H1 (cell line): ENCODE measurements around the gene TBC1D32. TPM values are rescaled to one million over a fixed set of nuclear protein-coding genes. Genes with fewer than 3 reads are reported as not detected.

Source experiments
- CTCF ChIA-PET: fragments of 300-600 bp; sonication (Branson Sonifier 250); formaldehyde crosslinking; loops from one replicate; lab custom pipeline; 2021; ENCODE audit not compliant: partially characterized antibody; lab: Charles Lee
- POLR2A ChIA-PET: fragments of 300-600 bp; sonication (Branson Sonifier 250); formaldehyde crosslinking; loops from one replicate; lab custom pipeline; 2021; ENCODE audit warnings: inconsistent platforms; ENCODE audit not compliant: partially characterized antibody; lab: Charles Lee
- DNase-seq, 2 experiments: peaks; one replicate each; pipeline versions ENCODE4 v3.0.0 to v3.0.0-alpha.2; 2010 to 2022; ENCODE audit warnings: low spot score in 2 of 2, low read depth in 1 of 2, mixed read lengths in 1 of 2
- FAIRE-seq: peaks from 2 replicates; lab custom pipeline; 2011; peaks lifted over from hg19 to GRCh38; lab: Jason Lieb, UNC
- H2AFZ ChIP-seq: 2 replicates; pipeline ENCODE4 v1.8.1; 2012; ENCODE audit warnings: low read length, inconsistent platforms
- H2AK5ac ChIP-seq: 2 replicates; pipeline ENCODE4 v1.6.1; 2013; ENCODE audit warnings: low read depth, low read length
- H2BK120ac ChIP-seq: replicated peaks from 2 replicates; pipeline ENCODE3; 2013; ENCODE audit warnings: low read depth, low read length, inconsistent platforms
- H2BK12ac ChIP-seq: 2 replicates; pipeline ENCODE4 v1.6.1; 2013; ENCODE audit warnings: low read depth, low read length
- H2BK15ac ChIP-seq: 2 replicates; pipeline ENCODE4 v1.6.1; 2013; ENCODE audit warnings: low read length
- H2BK20ac ChIP-seq: 2 replicates; pipeline ENCODE4 v1.6.1; 2013; ENCODE audit warnings: low read length
- H2BK5ac ChIP-seq: 2 replicates; pipeline ENCODE4 v1.6.1; 2013; ENCODE audit warnings: low read depth, low read length
- H3K14ac ChIP-seq: 2 replicates; pipeline ENCODE4 v1.6.1; 2013; ENCODE audit warnings: inconsistent platforms; ENCODE audit not compliant: insufficient read length
- H3K18ac ChIP-seq: 2 replicates; pipeline ENCODE4 v1.6.1; 2013; ENCODE audit warnings: low read length; ENCODE audit errors: extremely low read depth
- H3K23ac ChIP-seq: 2 replicates; pipeline ENCODE4 v1.6.1; 2013; ENCODE audit warnings: inconsistent platforms; ENCODE audit not compliant: insufficient read length
- H3K23me2 ChIP-seq: 2 replicates; pipeline ENCODE4 v1.6.1; 2013; ENCODE audit warnings: low read depth, low read length
- H3K27ac ChIP-seq: 2 replicates; pipeline ENCODE4 v1.6.1; 2011; ENCODE audit warnings: low read depth, low read length, inconsistent platforms
- H3K27me3 ChIP-seq, 4 experiments: replicated peaks in 1 of 4; 1 replicate in 1 of 4; 2 replicates in 3 of 4; pipeline versions ENCODE4 v1.6.1 to v1.8.1; 2011 to 2013; ENCODE audit warnings: low read length in 3 of 4, mild to moderate bottlenecking in 3 of 4, inconsistent platforms in 2 of 4, mixed read lengths in 2 of 4, moderate library complexity in 1 of 4; ENCODE audit not compliant: control insufficient read depth in 3 of 4, insufficient read depth in 3 of 4; ENCODE audit errors: extremely low read depth in 1 of 4
- H3K36me3 ChIP-seq, 4 experiments: 2 replicates each; pipeline versions ENCODE4 v1.6.1 to v1.8.1; 2011 to 2013; ENCODE audit warnings: mild to moderate bottlenecking in 4 of 4, low read length in 3 of 4, moderate library complexity in 2 of 4, control low read depth in 1 of 4, inconsistent platforms in 1 of 4; ENCODE audit not compliant: insufficient read depth in 4 of 4, control insufficient read depth in 2 of 4
- H3K4ac ChIP-seq: replicated peaks from 2 replicates; pipeline ENCODE3; 2013; ENCODE audit warnings: low read length, low read depth, mixed read lengths, inconsistent platforms; ENCODE audit not compliant: insufficient read length
- H3K4me1 ChIP-seq, 4 experiments: replicated peaks in 1 of 4; 1 replicate in 1 of 4; 2 replicates in 3 of 4; pipeline versions ENCODE4 v1.6.1 to v1.8.1; 2011 to 2013; ENCODE audit warnings: low read length in 3 of 4, inconsistent platforms in 2 of 4, mixed read lengths in 1 of 4; ENCODE audit not compliant: insufficient read depth in 4 of 4, control insufficient read depth in 3 of 4
- H3K4me2 ChIP-seq, 2 experiments: 2 replicates each; pipeline versions ENCODE4 v1.6.1 to v1.8.1; 2011 to 2013; ENCODE audit warnings: low read depth in 2 of 2, low read length in 2 of 2, control low read depth in 1 of 2, inconsistent platforms in 1 of 2, mild to moderate bottlenecking in 1 of 2; ENCODE audit not compliant: insufficient read depth in 1 of 2
- H3K4me3 ChIP-seq, 4 experiments: fragments of 200-600, 300-600 bp in 1 of 4; sonication (generic), shearing (Covaris generic), sonication (Bioruptor Twin) in 1 of 4; 2 replicates each; pipeline versions ENCODE4 v1.5.1 to v1.8.1; 2011 to 2016; ENCODE audit warnings: low read length in 4 of 4, low read depth in 3 of 4, control low read depth in 2 of 4, inconsistent platforms in 2 of 4, mild to moderate bottlenecking in 2 of 4, mixed read lengths in 1 of 4, moderate library complexity in 1 of 4; ENCODE audit not compliant: insufficient read depth in 2 of 4; ENCODE audit errors: extremely low read depth in 1 of 4
- H3K56ac ChIP-seq: replicated peaks from 2 replicates; pipeline ENCODE3; 2013; ENCODE audit warnings: low read depth, mild to moderate bottlenecking, mixed read lengths, low read length, inconsistent platforms; ENCODE audit not compliant: insufficient read length
- H3K79me1 ChIP-seq: 2 replicates; pipeline ENCODE4 v1.6.1; 2013; ENCODE audit warnings: low read depth, low read length, control low read depth
- H3K79me2 ChIP-seq, 2 experiments: 2 replicates each; pipeline versions ENCODE4 v1.6.1 to v1.8.1; 2012 to 2013; ENCODE audit warnings: low read length in 2 of 2, mild to moderate bottlenecking in 2 of 2, inconsistent platforms in 1 of 2; ENCODE audit not compliant: insufficient read depth in 2 of 2, control insufficient read depth in 1 of 2
- H3K9ac ChIP-seq, 4 experiments: replicated peaks in 1 of 4; 1 replicate in 1 of 4; 2 replicates in 3 of 4; pipeline versions ENCODE4 v1.6.1 to v1.8.1; 2011 to 2013; ENCODE audit warnings: low read depth in 3 of 4, low read length in 3 of 4, control low read depth in 2 of 4, mild to moderate bottlenecking in 2 of 4, moderate library complexity in 2 of 4, inconsistent platforms in 1 of 4; ENCODE audit errors: extremely low read depth in 1 of 4
- H3K9me3 ChIP-seq, 2 experiments: 2 replicates each; pipeline versions ENCODE4 v1.6.1 to v1.8.1; 2012 to 2013; ENCODE audit warnings: mild to moderate bottlenecking in 2 of 2, moderate library complexity in 2 of 2, control low read depth in 1 of 2, inconsistent platforms in 1 of 2, low read depth in 1 of 2, low read length in 1 of 2, mixed read lengths in 1 of 2; ENCODE audit not compliant: insufficient read depth in 2 of 2
- H4K20me1 ChIP-seq, 2 experiments: replicated peaks in 1 of 2; 2 replicates each; pipeline versions ENCODE3 to v1.8.1; 2011 to 2013; ENCODE audit warnings: inconsistent platforms in 2 of 2, low read length in 2 of 2, mild to moderate bottlenecking in 1 of 2; ENCODE audit not compliant: insufficient read depth in 2 of 2, control insufficient read depth in 1 of 2
- H4K5ac ChIP-seq: 2 replicates; pipeline ENCODE4 v1.6.1; 2013; ENCODE audit warnings: low read length, low read depth, mixed read lengths, inconsistent platforms; ENCODE audit not compliant: insufficient read length
- H4K8ac ChIP-seq: 2 replicates; pipeline ENCODE4 v1.8.0; 2013; ENCODE audit warnings: mild to moderate bottlenecking, moderate library complexity, low read length, inconsistent platforms; ENCODE audit not compliant: insufficient read depth; ENCODE audit errors: extremely low read depth
- H4K91ac ChIP-seq: replicated peaks from 2 replicates; pipeline ENCODE3; 2013; ENCODE audit warnings: low read length, mixed read lengths, inconsistent platforms; ENCODE audit not compliant: insufficient read length
- ATF3 ChIP-seq: IDR thresholded peaks from 2 replicates; pipeline ENCODE4 v1.6.1; 2011; ENCODE audit warnings: low read depth, mild to moderate bottlenecking, low read length; ENCODE audit not compliant: insufficient read depth
- CREB1 ChIP-seq: IDR thresholded peaks from 2 replicates; pipeline ENCODE4 v1.6.1; 2012; ENCODE audit warnings: inconsistent platforms
- EGR1 ChIP-seq: IDR thresholded peaks from 2 replicates; pipeline ENCODE4 v1.6.1; 2011; ENCODE audit warnings: low read depth, low read length, borderline replicate concordance
- JUND ChIP-seq: IDR thresholded peaks from 2 replicates; pipeline ENCODE4 v1.6.1; 2011; ENCODE audit warnings: mild to moderate bottlenecking, improper control_type of control experiment, low read length
- KDM5A ChIP-seq: fragments of 200-600 bp; IDR thresholded peaks from 2 replicates; pipeline ENCODE4 v1.7.1; 2012; ENCODE audit warnings: mild to moderate bottlenecking, low read length, inconsistent platforms, mixed read lengths
- RAD21 ChIP-seq, 2 experiments: IDR thresholded peaks in 1 of 2; conservative IDR thresholded peaks in 1 of 2; 2 replicates each; pipeline ENCODE4 v1.6.1; 2011; ENCODE audit warnings: low read depth in 2 of 2, low read length in 2 of 2, improper control_type of control experiment in 1 of 2, inconsistent platforms in 1 of 2, mild to moderate bottlenecking in 1 of 2, moderate library complexity in 1 of 2
- RNF2 ChIP-seq: fragments of 200-900, 300-1000 bp; sonication (generic); IDR thresholded peaks from 2 replicates; pipeline ENCODE4 v1.7.1; 2016; ENCODE audit warnings: borderline replicate concordance, low read depth, mild to moderate bottlenecking, antibody characterized with exemption, low read length; ENCODE audit not compliant: poor library complexity, severe bottlenecking; ENCODE audit errors: missing control alignments
- SAP30 ChIP-seq: fragments of 300-600 bp; sonication (generic); IDR thresholded peaks from 2 replicates; pipeline ENCODE4 v1.7.1; 2012; ENCODE audit warnings: low read length, moderate library complexity, mild to moderate bottlenecking, inconsistent platforms; ENCODE audit not compliant: insufficient read depth, insufficient replicate concordance
- SP4 ChIP-seq: IDR thresholded peaks from 2 replicates; pipeline ENCODE4 v1.6.1; 2012; ENCODE audit warnings: low read length, inconsistent platforms
- WGBS, 2 experiments: shearing (Covaris generic) in 1 of 2; methylation state at CpG; one replicate each; pipeline versions ENCODE4 v1.1.6 to v1.1.7; 2013 to 2015; ENCODE audit warnings: low lambda C conversion rate in 2 of 2, mixed read lengths in 2 of 2, inconsistent platforms in 1 of 2, low coverage in 1 of 2, missing lambda C conversion rate in 1 of 2; ENCODE audit not compliant: insufficient replicate concordance in 2 of 2, insufficient coverage in 1 of 2, insufficient read length in 1 of 2; ENCODE audit errors: extremely low coverage in 1 of 2, missing lambda C conversion rate in 1 of 2; 5-methylcytosine and 5-hydroxymethylcytosine counted together
- polyA plus RNA-seq, 7 experiments: library from polyadenylated mRNA; depleted of rRNA in 3 of 7; stranded (reverse) in 5 of 7; unstranded in 2 of 7; fragments of >200 nt in 5 of 7; fragments of 200-250 nt in 2 of 7; gene quantifications; 1 replicate in 5 of 7; 2 replicates in 1 of 7; 4 replicates in 1 of 7; pipeline versions ENCODE4 v1.2.1 to v1.2.3, GENCODE V29; 2011 to 2013; ENCODE audit warnings: missing spikeins in 2 of 7, mixed read lengths in 2 of 7
- total RNA-seq: library from RNA; stranded (reverse); fragmentation: NEBNext Ultra II Directional; extraction: Animal tissue kit (Norgen Biotek cat#: 25700); gene quantifications from 2 replicates; pipeline ENCODE4 v1.2.1, GENCODE V29; 2021

The TBC1D32 gene
- total and polyA plus RNA-seq, 2 of the 8 experiments (the other 6 are each of a cell fraction or from before 2014, with no cell fraction given) = 5.3 to 7.1 TPM

- Histone ChIP-seq H3K79me2 (no peaks in the 10 kb centered on the region), H3K9ac (no peak overlapping the region), H3K27ac (no peak overlapping the region), H3K4ac (no peak overlapping the region), H2BK20ac (no peak overlapping the region), H3K27me3 (no peaks in the 10 kb centered on the region), H3K4me2 (no peak overlapping the region), H2BK5ac (no peak overlapping the region), H4K8ac (no peak overlapping the region), H3K23me2 (no peaks in the 10 kb centered on the region), H4K91ac (no peak overlapping the region), H3K79me1 (no peaks in the 10 kb centered on the region), H3K4me3 (no peak overlapping the region), H3K18ac (no peak overlapping the region), H2AFZ (no peak overlapping the region), H2BK15ac (no peak overlapping the region), H3K23ac (no peak overlapping the region), H3K14ac (no peak overlapping the region), H2BK12ac (no peak overlapping the region), H3K36me3 (no peaks in the 10 kb centered on the region), H3K56ac (no peak overlapping the region), H4K20me1 (no peaks in the 10 kb centered on the region), H2BK120ac (no peak overlapping the region), H3K9me3 (no peaks in the 10 kb centered on the region), H2AK5ac (no peak overlapping the region), H4K5ac (no peak overlapping the region), H3K4me1 (no peaks in the 10 kb centered on the region)
- DNase-seq = no peak
- no peak for TF ChIP-seq KDM5A
- no peak for TF ChIP-seq CREB1
- TF ChIP-seq ATF3 = no peak
- TF ChIP-seq EGR1 = no peak
- TF ChIP-seq RAD21 (IDR thresholded peaks at IDR 0.05 in 1 of 2, conservative IDR thresholded peaks at IDR 0.05 in 1 of 2; ENCODE audit: low read depth in 2 of 2, low read length in 2 of 2) = no peak
- no peak for TF ChIP-seq SAP30
- no peak for TF ChIP-seq SP4
- TF ChIP-seq RNF2 = no peak
- no peak for TF ChIP-seq JUND
- POLR2A ChIA-PET = no interaction called here
- WGBS, 2 experiments = 86% methylated on average over 2 of the region's 2 CpGs; no CpG with 5 or more reads in 1 of the 2 experiments
- CTCF ChIA-PET = interaction anchor here (0.8 to 5.8 kb wide), 5 partner anchors 10 to 166 kb away, joined by 3 to 37 read pairs (median 4); no protein-coding TSS in a partner anchor
- no peak for FAIRE-seq
These were observed 110.3 kb downstream of the TBC1D32 start for GRCh38 chr6:121223930-121224329.
